ENCODE data around the gene LAMB2.

The LAMB2 gene

GRCh38 chr3:49120096-49120437 is 12.8 kb downstream of the LAMB2 start:
- DNase-seq: no peak

GRCh38 chr3:49119439-49119838 is 13.4 kb downstream of the LAMB2 start:
- DNase-seq: no peak

- DNase-seq: no peak
Observed at GRCh38 chr3:49119036-49119435, 13.8 kb downstream of the LAMB2 start.

GRCh38 chr3:49112262-49112661 is 20.6 kb downstream of the LAMB2 start:
- no peak for DNase-seq

GRCh38 chr3:49111347-49111746 is 21.5 kb downstream of the LAMB2 start:
- no peak for DNase-seq

GRCh38 chr3:49110780-49111179 is 22.1 kb downstream of the LAMB2 start:
- DNase-seq: no peak

- DNase-seq: no peak
Observed at GRCh38 chr3:49108346-49108745, 24.5 kb downstream of the LAMB2 start.

- peak; percentile 91 for DNase-seq
Observed at GRCh38 chr3:49104427-49105291, 28.2 kb downstream of the LAMB2 start, which contains the start of gene QARS1. Gene QARS1, minus strand, starts transcription at chr3:49104757. Its CDS starts 24 bp downstream, at chr3:49104733.

GRCh38 chr3:49104052-49104426 is 28.8 kb downstream of the LAMB2 start:
- no peak for DNase-seq

- no peak for DNase-seq
Observed at GRCh38 chr3:49100046-49100615, 32.7 kb downstream of the LAMB2 start.

- no peak for DNase-seq
Observed at GRCh38 chr3:49098910-49099630, 33.8 kb downstream of the LAMB2 start.

GRCh38 chr3:49098429-49098828 is 34.4 kb downstream of the LAMB2 start:
- no peak for DNase-seq

GRCh38 chr3:49093853-49094767 is 38.7 kb downstream of the LAMB2 start, which contains the start of gene QRICH1:
Gene QRICH1, minus strand, starts transcription at chr3:49094071. Its CDS starts 17,054 bp downstream, at chr3:49077017.
- peak; percentile 97 for DNase-seq

- peak; percentile 79 for DNase-seq
Observed at GRCh38 chr3:49092938-49093852, 39.7 kb downstream of the LAMB2 start.

- no peak for DNase-seq
Observed at GRCh38 chr3:49081429-49081828, 51.4 kb downstream of the LAMB2 start.

- no peak for DNase-seq
Observed at GRCh38 chr3:49079270-49079669, 53.6 kb downstream of the LAMB2 start.

GRCh38 chr3:49076646-49077045 is 56.2 kb downstream of the LAMB2 start:
- no peak for DNase-seq

GRCh38 chr3:49076116-49076515 is 56.7 kb downstream of the LAMB2 start:
- DNase-seq: no peak
